ENCODE data around the gene MECR. TPM values are rescaled to one million over a fixed set of nuclear protein-coding genes. Genes with fewer than 3 reads are reported as not detected.

MECR gene
- total and polyA plus RNA-seq, 11 donors: 19.6 to 37.4 (median 33.1) TPM

DNA sequence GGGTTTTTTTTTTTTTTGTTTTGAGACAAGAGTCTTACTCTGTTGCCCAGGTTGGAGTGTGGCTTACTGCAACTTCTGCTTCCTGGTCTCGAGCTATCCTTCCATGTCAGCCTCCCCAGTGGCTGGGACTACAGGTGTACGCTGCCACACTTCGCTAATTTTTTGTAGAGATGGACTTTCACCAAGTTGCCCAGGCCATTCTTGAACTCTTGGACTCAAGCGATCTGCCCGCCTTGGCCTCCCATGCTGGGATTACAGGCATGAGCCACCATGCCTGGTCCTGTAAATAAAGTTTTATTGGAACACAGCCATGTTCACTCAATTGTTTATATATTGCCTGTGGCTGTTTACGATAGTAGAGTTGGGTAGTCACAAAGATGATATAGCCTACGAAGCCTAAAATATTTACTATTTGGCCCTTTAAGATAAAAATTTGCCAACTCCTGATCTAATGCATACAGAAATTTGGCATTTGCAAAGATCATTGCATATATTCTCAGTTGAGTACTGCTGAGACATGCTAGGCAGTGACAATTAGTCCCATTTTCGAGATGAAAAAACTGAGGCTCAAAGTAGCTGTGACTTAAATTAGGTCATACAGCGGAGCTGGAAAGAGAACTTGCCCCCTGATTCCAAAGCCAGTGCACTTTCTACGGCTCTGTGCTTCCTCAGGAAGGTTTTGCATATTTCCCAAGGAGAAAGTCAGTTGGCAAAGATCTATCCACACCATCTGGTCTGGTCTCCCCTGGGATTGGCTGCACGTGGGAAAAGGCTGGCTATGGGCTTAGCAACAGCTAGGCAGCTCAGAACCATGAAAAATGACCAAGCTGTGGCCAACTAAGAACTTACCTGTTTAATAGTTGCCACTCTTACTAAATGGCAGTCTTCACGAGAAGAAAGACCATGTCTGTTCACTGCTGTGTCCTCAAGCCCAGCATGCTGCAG, 19.4 kb downstream of the MECR start:
- H3K27ac ChIP-seq: no peak overlapping the region
- no peak overlapping the region for H3K4me3 ChIP-seq
- peaks cover 0 to 6% (median 0%) of the 10 kb centered on the region in 12 donors for H3K4me1 ChIP-seq
- no peak for ATAC-seq
- no peak for DNase-seq
- peaks cover 0 to 69% (median 55%) of the 10 kb centered on the region in 9 donors for H3K36me3 ChIP-seq
- 85 to 94% (median 89%) methylated on average over 12 of the region's 12 CpGs for WGBS, 4 donors
- TF ChIP-seq CTCF (IDR thresholded peaks at IDR 0.05) (no peak), POLR2A (IDR thresholded peaks at IDR 0.05) (no peak)
- no peaks in the 10 kb centered on the region for H3K9me3 ChIP-seq
- intact Hi-C loops (cut with DNase I): no loop called here
- no peaks in the 10 kb centered on the region for H3K27me3 ChIP-seq

- 67 to 75% (median 70%) methylated on average over 7 of the region's 7 CpGs for WGBS, 4 donors
- Histone ChIP-seq H3K4me3 (no peak overlapping the region), H3K36me3 (peaks cover 0 to 69% (median 55%) of the 10 kb centered on the region in 9 donors), H3K27ac (no peak overlapping the region), H3K4me1 (peaks cover 0 to 6% (median 0%) of the 10 kb centered on the region in 12 donors), H3K27me3 (no peaks in the 10 kb centered on the region), H3K9me3 (no peaks in the 10 kb centered on the region)
- DNase-seq: no peak
- ATAC-seq: no peak
- intact Hi-C loops (cut with DNase I): no loop called here
- TF ChIP-seq CTCF (IDR thresholded peaks at IDR 0.05): no peak
- TF ChIP-seq POLR2A (IDR thresholded peaks at IDR 0.05): no peak
Observed at GRCh38 chr1:29210278-29211085, 20.3 kb downstream of the MECR start.

- DNase-seq (no peak), ATAC-seq (no peak)
- intact Hi-C loops (cut with DNase I): loop anchor here in 3 of 10 donors (10.0 kb wide), 2 partner anchors 174 to 424 kb away; no protein-coding TSS in a partner anchor
- peaks cover 0 to 69% (median 53%) of the 10 kb centered on the region in 9 donors for H3K36me3 ChIP-seq
- TF ChIP-seq POLR2A (IDR thresholded peaks at IDR 0.05): no peak
- TF ChIP-seq CTCF (IDR thresholded peaks at IDR 0.05): no peak
- peaks cover 0 to 6% (median 0%) of the 10 kb centered on the region in 12 donors for H3K4me1 ChIP-seq
- H3K27ac ChIP-seq: no peak overlapping the region
- 67 to 76% (median 74%) methylated on average over 5 of the region's 5 CpGs for WGBS, 4 donors
- no peak overlapping the region for H3K4me3 ChIP-seq
- H3K27me3 ChIP-seq: no peaks in the 10 kb centered on the region
- no peaks in the 10 kb centered on the region for H3K9me3 ChIP-seq
Observed at GRCh38 chr1:29209173-29209572, 21.6 kb downstream of the MECR start.

- whole genome bisulfite sequencing, 4 donors: 61 to 69% (median 65%) methylated on average over 4 of the region's 4 CpGs
- DNase-seq: no peak
- Histone ChIP-seq H3K4me1 (peaks cover 0 to 6% (median 0%) of the 10 kb centered on the region in 12 donors), H3K27me3 (no peaks in the 10 kb centered on the region), H3K9me3 (no peaks in the 10 kb centered on the region), H3K36me3 (peaks cover 0 to 67% (median 55%) of the 10 kb centered on the region in 9 donors), H3K4me3 (no peak overlapping the region), H3K27ac (no peak overlapping the region)
- TF ChIP-seq CTCF (IDR thresholded peaks at IDR 0.05) (no peak), POLR2A (IDR thresholded peaks at IDR 0.05) (no peak)
- no peak for ATAC-seq
- intact Hi-C loops (cut with DNase I): loop anchor here in 3 of 10 donors (10.0 kb wide), 2 partner anchors 174 to 424 kb away; no protein-coding TSS in a partner anchor
Observed at GRCh38 chr1:29208442-29208841, 22.3 kb downstream of the MECR start.
